Psoas muscle (tissue), 8 donors: ENCODE results near the gene GPR31. TPM values are rescaled to one million over a fixed set of nuclear protein-coding genes. Genes with fewer than 3 reads are reported as not detected.
"Not testable (repeated sequence)": the region's sequence is repeated elsewhere in the genome, so short reads cannot be mapped to it uniquely, and the experiment has no call there.

ENCODE experiments used
- ATAC-seq, 4 donors: fragments of 200-7000 bp; cut with Tn5 transposase; one replicate each; pipeline ENCODE4 v1.9.1; 2020; ENCODE audit warnings: moderate library complexity in 3 of 4, mild to moderate bottlenecking in 2 of 4
- DNase-seq, 2 donors: peaks; one replicate each; pipeline ENCODE4 v3.0.0-alpha.2; 2020
- H3K27ac ChIP-seq: fragments of 200-600 bp; one replicate; pipeline ENCODE4 v1.8.0; 2022
- H3K27me3 ChIP-seq, 3 donors: fragments of 200-600 bp in 1 of 3; one replicate each; pipeline versions ENCODE4 v1.6.1 to v1.8.0; 2013 to 2022; ENCODE audit warnings: low read length in 2 of 3, mild to moderate bottlenecking in 2 of 3, moderate library complexity in 1 of 3; ENCODE audit not compliant: insufficient read depth in 3 of 3
- H3K36me3 ChIP-seq, 2 donors: fragments of 200-600 bp in 1 of 2; one replicate each; pipeline versions ENCODE4 v1.6.1 to v1.8.0; 2013 to 2022; ENCODE audit warnings: low read depth in 1 of 2, mild to moderate bottlenecking in 1 of 2, moderate library complexity in 1 of 2; ENCODE audit not compliant: insufficient read depth in 1 of 2
- H3K4me1 ChIP-seq: fragments of 200-600 bp; one replicate; pipeline ENCODE4 v1.8.0; 2022
- H3K4me3 ChIP-seq: fragments of 200-600 bp; one replicate; pipeline ENCODE4 v1.8.0; 2022; ENCODE audit warnings: mild to moderate bottlenecking
- H3K9me3 ChIP-seq: fragments of 200-600 bp; one replicate; pipeline ENCODE4 v1.8.0; 2022
- CTCF ChIP-seq: fragments of 200-600 bp; IDR thresholded peaks from one replicate; pipeline ENCODE4 v1.8.0; 2022; ENCODE audit warnings: antibody characterized with exemption
- WGBS, 3 donors: extraction: QIAGEN DNeasy Blood & Tissue Kit; methylation state at CpG; one replicate each; pipeline versions ENCODE4 v1.1.6 to v1.1.7; 2013; 5-methylcytosine and 5-hydroxymethylcytosine counted together
- intact Hi-C, 2 donors: fragments of 100-400 bp; cut with DNase I; formaldehyde crosslinking; loops; one replicate each; pipeline versions ENCODE4 v1.11.0 to v1.14.2; 2022
- polyA plus RNA-seq, 3 donors: library from polyadenylated mRNA; stranded (reverse); fragments of 200-250 nt; gene quantifications; one replicate each; pipeline ENCODE4 v1.2.3, GENCODE V29; 2013
- total RNA-seq, 4 donors: library from RNA; stranded (reverse); fragmentation: NEBNext Ultra II Directional in 2 of 4; extraction: Animal tissue kit (Norgen Biotek cat#: 25700) in 2 of 4; gene quantifications; one replicate each; pipeline versions ENCODE4 v1.2.1 to v1.2.4, GENCODE V29; 2021 to 2023
- donor health status: healthy with polysubstance abuse.
- donor health status: DM: no; HTN: no; CAD: no; lungs with moderate emphysema.
- donor health status: Bipolar disorder and iron deficiency.
- donor health status: healthy.
- donor health status: DM: yes; HTN: yes; CAD: no.
- donor health status: DM: no; HTN: no; CAD: no.
- donor health status: DM: no; HTN: no; CAD: no.
- donor health status: DM: yes; HTN: yes; CAD: no.

Gene GPR31
- total and polyA plus RNA-seq, 7 donors: not detected

- H3K36me3 ChIP-seq: no peaks in the 10 kb centered on the region
- H3K27me3 ChIP-seq: peaks cover 0 to 20% (median 2%) of the 10 kb centered on the region in 3 donors
- no peak overlapping the region for H3K4me3 ChIP-seq
- H3K4me1 ChIP-seq: no peaks in the 10 kb centered on the region
- 92 to 94% (median 93%) methylated on average over 14 of the region's 14 CpGs for WGBS, 3 donors
- ATAC-seq (no peak), DNase-seq (no peak)
- no peak for TF ChIP-seq CTCF
- H3K9me3 ChIP-seq: no peaks in the 10 kb centered on the region
- intact Hi-C loops: no loop called here
- H3K27ac ChIP-seq: no peak overlapping the region
Measured at GRCh38 chr6:167200806-167201205, 43.0 kb upstream of the GPR31 start.

DNA sequence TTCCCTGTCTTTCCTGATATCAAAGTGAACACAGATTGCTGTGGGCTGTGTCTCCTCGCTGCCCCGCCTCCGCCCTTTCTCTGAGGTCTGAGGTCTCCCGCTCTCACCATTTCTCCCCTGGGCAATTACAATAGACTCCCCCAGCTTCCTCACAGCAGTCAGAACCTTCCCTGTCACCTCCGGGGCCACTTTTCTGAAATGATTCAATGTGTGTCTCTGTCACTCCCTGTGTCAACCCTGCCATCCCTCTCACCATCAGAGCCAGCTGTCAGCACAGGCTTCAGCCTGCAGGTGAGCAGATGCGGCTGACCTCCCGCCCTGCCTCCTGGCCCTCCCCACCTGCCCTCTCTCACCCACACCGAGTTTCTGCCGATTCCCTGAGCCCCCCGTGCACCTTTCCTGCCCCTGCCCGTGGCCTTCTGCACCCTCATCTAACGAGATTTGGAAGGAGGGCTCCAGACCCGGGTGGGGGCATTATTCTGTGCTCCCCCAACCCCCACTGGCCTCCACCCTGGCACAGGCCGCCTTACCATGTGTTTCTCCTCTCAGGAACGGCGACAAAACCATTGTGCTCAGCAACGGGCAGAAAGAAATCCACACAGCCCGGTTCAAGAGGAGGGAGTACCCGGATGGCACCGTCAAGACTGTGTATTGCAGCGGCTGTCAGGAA lies 38.3 kb upstream of the GPR31 start:
- H3K36me3 ChIP-seq, H3K4me3 ChIP-seq, H3K27ac ChIP-seq, DNase-seq, H3K4me1 ChIP-seq, H3K9me3 ChIP-seq, ATAC-seq, intact Hi-C loops: not testable (repeated sequence)
- WGBS, 3 donors: 51 to 60% (median 53%) methylated on average over 10 to 11 of the region's 21 CpGs
- H3K27me3 ChIP-seq: peaks cover 0 to 20% (median 3%) of the 10 kb centered on the region in 3 donors

DNA sequence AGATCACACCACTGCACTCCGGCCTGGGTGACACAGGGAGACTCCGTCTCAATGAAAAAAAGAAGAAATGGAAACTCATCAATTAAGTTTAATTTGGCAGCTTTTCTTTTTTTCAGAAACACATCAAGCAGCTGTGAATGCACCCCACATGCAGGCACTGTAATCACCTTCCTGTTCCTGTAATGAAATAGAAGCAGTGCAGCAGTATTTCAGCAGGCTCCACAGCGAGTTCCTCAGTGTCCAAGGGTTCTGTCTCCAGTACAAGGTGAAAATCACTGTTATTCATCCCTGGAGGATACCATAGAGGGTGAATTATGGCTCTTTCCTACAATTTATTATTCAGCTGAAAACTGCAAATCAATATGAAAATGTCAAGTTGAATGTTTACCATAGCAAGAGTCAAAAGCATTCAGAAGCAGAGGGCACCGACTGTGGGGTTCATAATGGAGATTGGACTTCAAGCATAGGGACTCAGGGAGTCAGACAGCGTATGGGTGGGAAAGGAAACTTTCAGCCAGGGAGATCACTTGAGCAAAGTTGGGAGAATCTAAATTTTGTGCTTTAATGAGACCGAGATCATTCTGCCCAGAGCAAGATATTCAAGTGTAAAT lies 35.8 kb upstream of the GPR31 start:
- intact Hi-C loops, H3K36me3 ChIP-seq, H3K9me3 ChIP-seq, ATAC-seq, H3K4me3 ChIP-seq, H3K4me1 ChIP-seq, H3K27ac ChIP-seq, DNase-seq: not testable (repeated sequence)
- 75 to 84% (median 77%) methylated on average over 6 of the region's 6 CpGs for WGBS, 3 donors
- H3K27me3 ChIP-seq: peaks cover 0 to 12% (median 2%) of the 10 kb centered on the region in 3 donors

DNA sequence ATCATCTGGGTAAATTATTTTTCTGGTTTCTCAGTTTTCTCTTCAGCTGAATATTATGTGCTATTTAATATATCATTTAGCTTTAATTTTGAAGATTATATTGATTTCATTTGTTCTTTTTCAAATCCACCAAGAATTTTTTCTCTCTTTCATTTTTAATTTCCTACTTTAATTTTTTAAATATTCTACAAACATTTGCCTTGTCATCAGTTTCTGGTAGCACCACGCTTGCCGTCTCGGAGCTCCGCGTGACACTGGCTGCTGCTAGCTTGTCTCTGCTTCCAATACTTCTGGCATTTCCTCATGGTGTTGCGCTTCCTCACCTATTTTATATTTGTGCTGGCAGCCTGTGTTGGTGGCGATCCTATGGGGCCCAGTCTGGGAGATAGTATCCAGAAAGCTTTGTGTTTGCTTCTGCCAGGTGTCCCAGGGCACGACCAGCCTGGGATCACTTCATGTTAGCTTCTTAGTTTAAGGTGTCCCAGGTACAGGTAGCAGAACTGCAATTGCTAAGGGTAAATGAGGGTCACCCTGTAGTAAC lies 33.3 kb upstream of the GPR31 start:
- H3K4me3 ChIP-seq, H3K4me1 ChIP-seq, H3K9me3 ChIP-seq, ATAC-seq, H3K27ac ChIP-seq, intact Hi-C loops, H3K36me3 ChIP-seq, DNase-seq, H3K27me3 ChIP-seq: not testable (repeated sequence)
- WGBS, 3 donors: 94% methylated on average over 8 of the region's 8 CpGs

DNA sequence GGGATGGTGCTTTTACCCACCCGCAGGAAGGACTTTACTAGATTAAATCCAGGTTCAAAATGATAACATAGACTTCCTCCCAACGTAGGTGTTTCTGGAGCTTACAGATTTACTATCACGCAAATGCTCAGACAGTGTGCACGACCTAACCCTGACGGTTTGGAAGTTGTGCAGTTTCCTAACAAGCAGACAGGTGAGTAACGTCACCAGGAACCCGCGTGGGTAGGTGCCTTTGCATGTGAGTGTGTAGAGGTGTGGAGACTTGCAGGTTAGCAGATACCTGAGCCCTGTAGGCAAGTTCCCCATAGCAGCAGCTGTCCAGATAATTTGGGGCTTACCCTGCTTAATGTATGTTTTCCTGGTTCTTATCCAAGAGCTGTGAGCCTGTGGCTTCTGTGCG lies 29.5 kb upstream of the GPR31 start:
- not testable (repeated sequence) for H3K36me3 ChIP-seq, H3K4me3 ChIP-seq, H3K9me3 ChIP-seq, ATAC-seq, H3K4me1 ChIP-seq, H3K27ac ChIP-seq, DNase-seq, H3K27me3 ChIP-seq
- intact Hi-C loops: loop anchor here in 1 of 2 donors (5.0 kb wide), 1 partner anchor 180 kb away; no protein-coding TSS in a partner anchor
- 77 to 79% (median 77%) methylated on average over 8 to 9 of the region's 9 CpGs for WGBS, 3 donors

DNA sequence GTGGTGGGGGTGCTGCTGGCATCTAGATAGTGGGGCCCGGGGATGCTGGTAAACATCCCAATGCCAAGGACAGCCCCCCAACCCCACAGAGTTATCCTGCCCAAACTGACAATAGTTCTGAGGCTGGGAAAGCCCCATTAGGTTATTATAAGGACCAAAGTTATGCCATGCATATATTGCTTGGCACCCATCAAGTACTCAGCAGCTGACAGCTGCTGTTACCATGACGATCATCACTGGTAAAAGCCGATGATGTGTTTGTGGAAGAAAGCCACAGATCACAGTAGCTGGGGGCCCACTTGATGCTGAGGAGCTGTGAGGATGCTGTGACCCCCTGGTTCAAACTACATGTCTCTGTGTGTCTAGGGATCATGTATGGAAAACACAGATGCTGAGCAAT lies 27.3 kb upstream of the GPR31 start:
- WGBS, 3 donors: 38 to 53% (median 47%) methylated on average over 3 of the region's 3 CpGs
- not testable (repeated sequence) for ATAC-seq, H3K36me3 ChIP-seq

DNA sequence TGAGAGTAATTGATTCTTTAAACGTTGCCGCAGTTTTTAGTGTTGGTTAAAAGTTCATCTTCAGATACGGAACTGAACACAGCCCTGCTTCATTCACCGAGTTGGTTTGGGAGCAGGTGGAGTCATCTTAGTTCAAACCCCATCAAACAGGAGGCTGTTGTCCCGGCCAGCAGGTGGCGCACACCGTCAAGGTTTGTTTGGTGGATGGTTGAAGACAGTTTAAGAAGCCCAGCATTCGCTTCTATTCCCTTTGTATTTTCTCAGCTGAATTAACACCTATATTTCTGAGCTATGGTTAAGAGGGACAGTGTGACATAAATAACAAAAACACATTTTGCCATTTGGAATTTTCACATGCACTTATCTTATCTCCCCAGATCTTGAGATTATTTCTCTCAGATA lies 25.1 kb upstream of the GPR31 start:
- DNase-seq, H3K4me1 ChIP-seq, H3K4me3 ChIP-seq, H3K27ac ChIP-seq, intact Hi-C loops, H3K36me3 ChIP-seq, H3K9me3 ChIP-seq, H3K27me3 ChIP-seq: not testable (repeated sequence)
- ATAC-seq: peak in 2 of 4 donors; percentile 51 to 61
- TF ChIP-seq CTCF: peak; percentile 25
- 4 to 10% (median 7%) methylated on average over 4 of the region's 8 CpGs for WGBS, 3 donors

More for the DNA sequence above, 27.3 kb upstream of the GPR31 start:
- H3K9me3 ChIP-seq, H3K4me1 ChIP-seq, DNase-seq, H3K4me3 ChIP-seq, H3K27me3 ChIP-seq, H3K27ac ChIP-seq: not testable (repeated sequence)
- intact Hi-C loops: loop anchor here in 1 of 2 donors (5.0 kb wide), 1 partner anchor 182 kb away; no protein-coding TSS in a partner anchor

DNA sequence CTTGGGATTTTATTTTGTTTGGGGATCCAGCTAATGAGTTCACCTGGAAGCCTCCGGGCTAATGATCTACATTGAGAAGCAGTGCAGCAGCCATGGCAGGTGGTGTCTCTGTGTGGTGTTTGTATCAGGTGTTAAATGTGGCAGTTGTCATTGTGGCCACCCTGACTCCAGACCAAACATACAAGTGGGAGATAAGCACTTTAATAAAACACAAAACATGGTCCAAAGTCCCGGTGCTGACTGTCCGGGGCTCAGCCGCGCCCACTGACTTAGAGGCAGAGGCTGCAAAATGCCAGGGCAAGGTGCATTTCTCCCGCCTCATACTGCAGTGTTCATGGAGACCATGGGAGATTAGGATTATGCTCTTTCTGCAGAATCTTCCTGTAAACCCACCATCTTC lies 23.6 kb upstream of the GPR31 start:
- H3K27me3 ChIP-seq, H3K27ac ChIP-seq, DNase-seq, intact Hi-C loops, ATAC-seq, H3K4me3 ChIP-seq, H3K9me3 ChIP-seq, H3K36me3 ChIP-seq, H3K4me1 ChIP-seq: not testable (repeated sequence)
- 88% methylated on average over 1 of the region's 6 CpGs; no CpG with 5 or more reads in 2 of the 3 donors for WGBS, 3 donors

DNA sequence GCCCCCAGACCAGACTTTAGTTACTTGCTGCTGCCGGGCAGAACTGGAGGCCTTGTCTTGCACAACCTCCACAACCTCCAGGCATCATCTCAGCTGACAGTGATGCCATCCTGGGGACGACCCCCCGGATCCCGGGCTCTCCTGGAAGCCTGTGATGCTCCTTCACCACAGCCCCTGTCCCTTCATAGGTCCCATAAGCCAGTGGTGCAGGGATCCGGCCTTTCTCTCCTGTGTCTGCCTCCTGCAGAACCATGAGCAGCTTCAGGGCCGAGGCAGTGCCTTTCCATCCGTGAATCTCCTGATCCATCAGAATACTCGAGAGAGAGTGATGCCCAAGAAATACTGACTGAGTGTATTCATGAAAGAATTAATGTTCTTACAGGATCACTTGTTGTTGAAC lies 22.3 kb upstream of the GPR31 start:
- H3K9me3 ChIP-seq, H3K4me3 ChIP-seq, ATAC-seq, H3K27ac ChIP-seq, DNase-seq, H3K4me1 ChIP-seq, intact Hi-C loops, H3K36me3 ChIP-seq, H3K27me3 ChIP-seq: not testable (repeated sequence)
- WGBS, 3 donors: 72 to 83% (median 74%) methylated on average over 4 to 5 of the region's 8 CpGs
